Fibroblast of upper back skin (primary cell): ENCODE measurements around the gene TSPAN31.
"Not testable (repeated sequence)": the region's sequence is repeated elsewhere in the genome, so short reads cannot be mapped to it uniquely, and the experiment has no call there.

Source experiments
- DNase-seq: peaks from one replicate; pipeline ENCODE4 v3.0.0-alpha.2; 2013

The TSPAN31 gene, protein sequence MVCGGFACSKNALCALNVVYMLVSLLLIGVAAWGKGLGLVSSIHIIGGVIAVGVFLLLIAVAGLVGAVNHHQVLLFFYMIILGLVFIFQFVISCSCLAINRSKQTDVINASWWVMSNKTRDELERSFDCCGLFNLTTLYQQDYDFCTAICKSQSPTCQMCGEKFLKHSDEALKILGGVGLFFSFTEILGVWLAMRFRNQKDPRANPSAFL

DNA sequence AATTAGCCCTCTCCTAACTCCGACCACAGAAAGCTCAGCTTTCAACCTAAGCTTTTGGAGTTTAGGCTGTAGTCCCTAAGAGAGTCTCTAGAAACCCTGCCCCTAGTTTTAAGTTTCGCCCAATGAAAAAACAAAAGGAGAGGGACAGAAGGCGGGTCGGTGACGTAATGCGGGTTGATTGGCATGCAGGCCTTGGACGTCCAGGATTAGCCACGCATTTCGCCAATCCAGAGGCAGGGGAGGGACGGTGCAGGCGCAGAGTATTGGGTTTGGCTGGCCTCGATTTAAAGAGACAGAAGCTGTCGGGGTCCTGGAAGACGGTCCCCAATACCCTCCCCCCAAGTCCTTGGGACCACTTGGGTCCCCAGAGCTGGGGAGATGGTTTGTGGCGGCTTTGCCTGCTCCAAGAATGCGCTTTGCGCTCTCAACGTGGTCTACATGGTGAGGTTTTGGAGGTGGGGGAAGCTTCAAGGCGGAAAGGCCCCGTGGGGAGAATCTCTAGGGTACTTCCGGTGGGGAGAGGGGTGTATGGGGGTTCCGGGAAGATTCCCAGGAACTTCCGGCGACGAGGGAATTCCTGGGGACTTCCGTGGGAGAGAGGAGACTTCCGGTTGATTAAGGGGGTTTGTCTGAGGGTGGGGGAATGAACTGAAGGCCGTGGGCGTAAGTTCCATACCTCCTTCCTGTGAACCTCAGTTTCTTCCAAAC is at the start of gene TSPAN31:
Gene TSPAN31 (plus strand): TSS at position 263 of the 708 bp plus-strand sequence. CDS start 116 bp downstream, at position 379.
- DNase-seq, result peak; percentile 99

DNA sequence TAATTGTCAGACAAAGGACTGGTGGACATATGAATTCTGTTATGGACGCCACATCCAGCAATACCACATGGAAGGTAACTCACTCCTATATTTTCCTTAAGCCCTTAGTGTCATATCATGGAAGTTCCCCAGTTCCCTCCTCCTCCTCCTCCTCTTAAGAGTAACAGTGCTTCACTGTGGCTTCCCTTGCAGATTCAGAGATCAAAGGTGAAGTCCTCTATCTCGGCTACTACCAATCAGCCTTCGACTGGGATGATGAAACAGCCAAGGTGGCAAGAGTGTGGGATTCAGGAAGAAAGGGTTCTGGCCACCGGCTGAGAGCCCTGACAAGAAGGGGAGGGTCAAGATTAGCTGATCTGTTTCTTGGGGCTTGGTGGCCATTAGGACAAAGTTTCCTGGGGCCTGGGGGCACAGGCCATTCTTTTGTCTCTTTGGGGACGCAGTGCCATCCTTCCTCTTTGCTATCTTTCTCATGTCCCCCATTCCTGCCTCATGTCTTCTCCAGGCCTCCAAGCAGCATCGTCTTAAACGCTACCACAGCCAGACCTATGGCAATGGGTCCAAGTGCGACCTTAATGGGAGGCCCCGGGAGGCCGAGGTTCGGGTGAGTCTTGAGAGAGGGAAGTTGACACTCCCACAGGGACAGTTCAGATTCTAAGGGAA is 48.9 kb upstream of the TSPAN31 start:
- DNase-seq, result no peak

DNA sequence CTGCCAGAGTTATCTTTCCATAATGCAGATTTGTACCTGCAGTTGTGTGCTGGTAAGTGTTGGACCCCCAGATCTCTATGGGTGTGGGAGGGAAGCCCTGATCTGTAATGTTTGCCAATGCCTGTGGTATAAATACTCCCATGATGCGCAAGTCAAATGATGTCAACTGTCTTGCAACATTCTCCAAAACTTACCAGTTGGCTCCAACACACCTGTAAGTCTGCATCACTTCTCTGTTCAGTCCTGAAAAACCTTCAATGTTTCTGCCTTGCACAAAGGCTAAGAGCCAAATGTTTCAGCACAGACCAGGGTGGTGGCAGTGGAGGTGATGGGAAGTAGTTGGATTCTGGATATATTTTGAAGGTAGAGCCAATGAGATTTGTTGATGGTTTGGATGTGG is 47.8 kb upstream of the TSPAN31 start:
- no peak for DNase-seq

DNA sequence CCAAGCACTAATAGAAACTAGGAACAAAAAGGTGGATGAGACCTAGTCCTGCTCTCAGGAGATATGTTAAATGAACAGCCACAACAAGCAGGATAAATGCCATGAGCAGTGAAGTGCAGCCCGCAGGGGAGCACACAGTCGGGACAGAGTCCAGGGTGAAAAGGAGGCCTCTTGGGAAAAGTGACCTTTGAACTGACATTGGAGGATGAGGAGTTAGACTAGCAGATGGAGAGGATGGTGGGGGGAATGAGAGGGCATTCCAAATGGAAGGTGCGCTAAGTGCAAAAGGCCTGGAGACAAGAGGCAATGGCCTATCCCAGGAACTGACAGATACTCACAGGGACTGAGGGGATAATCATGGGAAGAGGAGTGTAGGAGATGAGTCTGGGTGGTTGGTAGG is 46.4 kb upstream of the TSPAN31 start:
- DNase-seq, result no peak

DNA sequence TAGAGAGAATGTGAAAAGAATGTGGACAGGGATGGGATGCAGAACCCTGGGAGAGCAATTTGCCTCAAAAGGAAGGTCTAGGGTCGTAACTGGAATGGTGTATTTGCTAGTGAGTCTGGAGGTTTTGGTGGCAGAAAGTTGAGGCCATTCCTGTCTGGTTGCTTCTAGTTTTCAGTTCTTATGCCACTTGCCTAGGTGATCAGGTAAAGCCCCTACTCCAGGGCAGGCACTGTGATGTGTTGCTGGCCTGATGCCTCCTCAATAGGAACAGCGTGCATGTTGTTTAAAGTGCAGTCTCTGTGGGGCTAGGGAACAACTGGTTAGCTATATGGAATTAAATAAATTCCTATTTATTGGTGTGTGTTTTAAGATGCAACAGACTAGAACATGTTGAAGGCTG is 44.5 kb upstream of the TSPAN31 start:
- DNase-seq, result no peak

DNA sequence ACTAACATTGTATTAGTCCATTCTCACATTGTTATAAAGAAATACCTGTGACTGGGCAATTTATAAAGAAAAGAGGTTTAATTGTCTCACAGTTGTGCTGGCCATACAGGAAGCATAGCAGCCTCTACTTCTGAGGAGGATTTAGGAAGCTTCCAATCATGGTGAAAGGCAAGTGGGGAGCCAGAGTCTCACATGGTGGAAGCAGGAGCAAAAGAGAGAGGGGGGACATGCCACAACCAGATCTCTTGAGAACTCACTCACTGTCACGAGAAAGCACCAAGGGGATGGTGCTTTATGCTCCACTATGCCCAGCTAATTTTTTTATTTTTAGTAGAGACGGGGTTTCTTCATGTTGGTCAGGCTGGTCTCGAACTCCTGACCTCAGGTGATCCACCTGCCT is 37.6 kb upstream of the TSPAN31 start:
- no peak for DNase-seq

DNA sequence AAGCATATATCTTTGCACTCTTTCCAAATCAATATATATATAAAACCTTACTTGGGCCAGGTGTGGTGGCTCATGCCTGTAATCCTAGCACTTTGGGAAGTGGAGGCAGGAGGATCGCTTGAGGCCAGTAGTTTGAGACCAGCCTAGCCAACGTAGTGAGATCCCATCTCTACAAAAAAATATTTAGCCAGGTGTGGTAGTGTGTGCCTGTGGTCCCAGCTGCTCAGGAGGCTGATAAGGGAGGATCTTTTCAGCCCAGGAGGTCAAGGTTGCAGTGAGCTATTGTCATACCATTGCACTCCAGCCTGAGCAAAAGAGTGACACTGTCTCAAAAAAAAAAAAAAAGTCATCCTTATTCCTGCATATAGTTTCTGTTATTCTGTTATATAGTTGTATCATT is 36.5 kb upstream of the TSPAN31 start:
- DNase-seq, result no peak

DNA sequence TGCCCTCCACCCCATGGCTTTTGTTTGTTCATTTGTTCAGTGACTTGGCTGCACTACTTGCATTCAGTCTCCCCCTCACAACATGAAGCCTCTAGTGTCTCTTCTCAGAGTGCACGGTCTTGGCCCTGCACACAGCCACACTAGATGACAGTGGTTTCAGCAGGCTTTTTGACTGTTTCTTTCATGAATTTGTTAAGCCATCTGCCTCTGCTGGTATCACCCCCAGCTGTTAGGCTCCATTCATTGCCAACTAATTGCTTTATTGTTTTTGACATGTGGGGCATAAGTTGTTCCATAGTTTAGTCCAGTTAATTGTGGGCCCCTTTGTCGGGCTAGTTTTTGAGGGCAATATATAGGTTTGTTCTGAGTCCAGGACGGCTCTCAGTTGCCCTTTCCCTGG is 32.1 kb upstream of the TSPAN31 start:
- DNase-seq, result no peak

DNA sequence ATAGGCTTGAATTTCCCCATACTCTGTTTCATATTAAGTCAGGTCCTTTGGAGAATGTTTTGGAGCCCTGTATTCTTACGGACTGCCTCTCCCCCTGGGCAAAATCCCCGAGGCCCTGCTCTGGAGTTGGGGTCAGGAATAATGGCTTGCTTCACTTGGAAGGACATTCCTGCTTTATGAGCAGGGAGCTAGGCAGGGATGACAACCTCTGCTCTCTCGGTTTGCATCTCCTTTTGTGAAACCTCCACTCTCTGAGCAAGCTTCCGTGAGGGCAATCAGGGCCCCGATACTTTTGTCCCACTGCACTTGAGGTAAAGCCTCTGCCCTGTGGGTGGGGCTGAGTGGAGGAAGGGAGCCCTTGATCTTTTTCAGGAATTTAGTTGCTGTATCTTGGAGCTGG is 31.6 kb upstream of the TSPAN31 start:
- DNase-seq, result no peak

DNA sequence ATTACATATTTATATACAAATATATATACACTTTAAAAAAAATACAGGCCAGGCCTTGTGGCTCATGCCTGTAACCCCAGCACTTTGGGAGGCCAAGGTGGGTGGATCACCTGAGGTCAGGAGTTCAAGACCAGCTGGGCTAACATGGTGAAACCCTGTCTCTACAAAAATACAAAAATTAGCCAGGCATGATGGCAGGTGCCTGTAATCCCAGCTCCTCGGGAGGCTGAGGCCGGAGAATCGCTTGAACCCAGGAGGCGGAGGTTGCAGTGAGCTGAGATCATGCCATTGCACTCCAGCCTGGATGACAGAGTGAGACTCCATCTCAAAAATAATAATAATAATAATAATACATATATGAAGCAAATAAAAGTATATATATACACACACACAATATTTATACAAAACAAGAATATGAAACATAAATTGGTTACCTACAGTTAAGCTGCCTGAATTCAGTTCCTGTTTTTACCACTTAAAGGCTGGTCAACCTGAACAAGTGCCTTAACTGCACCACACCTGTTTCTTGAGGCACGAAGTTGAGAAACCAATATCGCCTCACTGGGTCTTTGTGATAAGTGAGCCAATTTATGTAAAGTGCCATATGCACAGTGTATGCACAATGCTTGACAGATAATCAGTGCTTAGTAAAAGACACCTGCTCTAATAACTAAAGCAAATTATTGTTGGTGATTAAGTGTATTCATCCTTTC is 29.6 kb upstream of the TSPAN31 start:
- DNase-seq, result not testable (repeated sequence)

DNA sequence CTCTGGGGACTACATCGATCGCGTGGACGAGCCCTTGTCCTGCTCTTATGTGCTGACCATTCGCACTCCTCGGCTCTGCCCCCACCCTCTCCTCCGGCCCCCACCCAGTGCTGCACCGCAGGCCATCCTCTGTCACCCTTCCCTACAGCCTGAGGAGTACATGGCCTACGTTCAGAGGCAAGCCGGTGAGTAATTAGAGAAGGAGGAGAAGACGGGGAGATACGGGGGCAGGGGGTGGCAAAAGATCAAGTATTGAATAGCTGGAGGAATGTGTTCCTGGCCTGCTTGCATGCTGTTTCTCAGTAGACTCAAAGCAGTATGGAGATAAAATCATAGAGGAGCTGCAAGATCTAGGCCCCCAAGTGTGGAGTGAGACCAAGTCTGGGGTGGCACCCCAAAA is 29.1 kb upstream of the TSPAN31 start:
- no peak for DNase-seq

DNA sequence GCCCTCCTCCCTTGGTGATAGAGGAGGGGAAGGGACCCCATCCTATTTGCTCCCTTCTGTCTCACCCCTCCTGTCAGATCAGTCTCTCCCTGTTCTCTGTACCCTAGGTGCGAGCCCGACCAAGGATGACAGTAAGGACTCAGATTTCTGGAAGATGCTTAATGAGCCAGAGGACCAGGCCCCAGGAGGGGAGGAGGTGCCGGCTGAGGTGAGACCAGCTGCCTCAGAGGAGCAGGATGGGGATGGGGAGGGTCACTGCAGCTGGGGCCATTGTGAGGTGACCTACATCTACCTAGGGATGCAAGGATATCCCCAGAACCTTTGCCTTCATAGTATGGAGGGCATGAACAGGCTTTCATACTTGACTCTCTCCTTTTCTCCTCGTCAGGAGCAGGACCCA is 28.5 kb upstream of the TSPAN31 start:
- DNase-seq, result no peak

DNA sequence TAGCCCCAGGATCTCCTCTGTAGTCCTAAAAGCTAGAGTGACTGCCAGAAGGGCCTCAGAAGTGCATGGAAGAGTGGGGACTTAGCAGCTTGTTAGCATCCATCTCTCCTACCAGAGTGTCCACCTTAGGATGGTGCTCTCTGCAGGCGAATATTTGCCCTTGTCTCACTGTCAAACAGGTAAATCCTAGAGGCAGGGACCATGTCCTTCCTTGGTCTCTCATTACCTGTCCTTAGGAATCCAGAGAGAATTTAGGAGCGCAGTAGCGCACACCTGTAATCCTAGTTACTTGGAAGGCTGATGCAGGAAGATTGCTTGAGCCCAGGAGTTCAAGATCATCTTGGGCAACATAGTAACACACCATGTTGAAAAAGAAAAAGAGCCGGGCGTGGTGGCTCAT is 27.7 kb upstream of the TSPAN31 start:
- DNase-seq, result no peak

DNA sequence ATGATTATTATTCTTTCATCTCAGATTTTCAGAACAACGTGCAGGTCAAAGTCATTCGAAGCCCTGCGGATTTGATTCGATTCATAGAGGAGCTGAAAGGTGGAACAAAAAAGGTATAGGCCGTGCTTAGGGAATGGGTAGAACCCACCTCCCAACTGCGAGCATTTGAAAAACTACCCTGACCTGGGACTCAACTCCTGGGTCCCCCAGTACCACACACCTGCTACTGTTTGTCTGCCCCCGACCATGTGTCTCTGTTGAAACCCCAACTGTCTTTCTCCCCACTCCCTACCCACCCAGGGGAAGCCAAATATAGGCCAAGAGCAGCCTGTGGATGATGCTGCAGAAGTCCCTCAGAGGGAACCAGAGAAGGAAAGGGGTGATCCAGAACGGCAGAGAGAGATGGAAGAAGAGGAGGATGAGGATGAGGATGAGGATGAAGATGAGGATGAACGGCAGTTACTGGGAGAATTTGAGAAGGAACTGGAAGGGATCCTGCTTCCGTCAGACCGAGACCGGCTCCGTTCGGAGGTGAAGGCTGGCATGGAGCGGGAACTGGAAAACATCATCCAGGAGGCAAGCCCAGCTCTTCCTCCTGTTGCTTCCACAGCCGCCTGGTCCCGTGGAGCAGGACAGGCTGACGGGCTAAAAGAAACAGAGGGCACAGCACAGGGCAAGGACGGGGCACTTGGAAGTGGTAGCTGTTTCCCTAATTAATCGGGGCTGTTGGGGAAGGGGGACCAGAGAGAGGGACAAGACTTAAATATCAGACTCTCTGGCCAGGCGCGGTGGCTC is 26.8 kb upstream of the TSPAN31 start:
- DNase-seq, result no peak

DNA sequence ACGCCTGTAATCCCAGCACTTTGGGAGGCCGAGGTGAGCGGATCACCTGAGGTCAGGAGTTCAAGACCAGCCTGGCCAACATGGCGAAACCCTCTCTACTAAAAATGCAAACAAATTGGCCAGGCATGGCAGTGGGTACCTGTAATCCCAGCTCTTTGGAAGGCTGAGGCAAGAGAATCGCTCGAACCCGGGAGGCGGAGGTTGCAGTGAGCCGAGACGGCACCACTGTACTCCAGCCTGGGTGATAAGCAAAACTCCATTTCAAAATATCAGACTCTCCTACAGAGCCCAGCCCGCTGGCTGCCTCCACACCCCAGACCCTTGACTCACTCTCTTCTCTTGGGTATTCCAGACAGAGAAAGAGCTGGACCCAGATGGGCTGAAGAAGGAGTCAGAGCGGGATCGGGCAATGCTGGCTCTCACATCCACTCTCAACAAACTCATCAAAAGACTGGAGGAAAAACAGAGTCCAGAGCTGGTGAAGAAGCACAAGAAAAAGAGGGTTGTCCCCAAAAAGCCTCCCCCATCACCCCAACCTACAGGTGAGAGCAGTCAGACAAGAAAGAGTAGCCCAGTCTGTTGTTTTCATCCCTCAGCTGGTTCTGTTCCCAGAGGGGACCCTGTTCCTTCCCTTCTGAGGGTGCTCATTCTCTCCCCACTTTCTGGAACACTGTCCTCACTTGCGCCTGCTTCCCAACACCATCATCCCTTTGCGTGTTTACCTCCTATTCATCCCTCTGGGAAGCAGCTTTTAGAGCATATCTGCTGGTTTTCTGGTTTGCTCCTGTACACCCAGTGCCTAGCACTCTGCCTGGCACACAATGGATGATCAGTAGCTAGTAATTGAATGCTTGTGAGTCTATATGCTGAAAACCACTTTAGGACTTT is 26.0 kb upstream of the TSPAN31 start:
- DNase-seq, result no peak

DNA sequence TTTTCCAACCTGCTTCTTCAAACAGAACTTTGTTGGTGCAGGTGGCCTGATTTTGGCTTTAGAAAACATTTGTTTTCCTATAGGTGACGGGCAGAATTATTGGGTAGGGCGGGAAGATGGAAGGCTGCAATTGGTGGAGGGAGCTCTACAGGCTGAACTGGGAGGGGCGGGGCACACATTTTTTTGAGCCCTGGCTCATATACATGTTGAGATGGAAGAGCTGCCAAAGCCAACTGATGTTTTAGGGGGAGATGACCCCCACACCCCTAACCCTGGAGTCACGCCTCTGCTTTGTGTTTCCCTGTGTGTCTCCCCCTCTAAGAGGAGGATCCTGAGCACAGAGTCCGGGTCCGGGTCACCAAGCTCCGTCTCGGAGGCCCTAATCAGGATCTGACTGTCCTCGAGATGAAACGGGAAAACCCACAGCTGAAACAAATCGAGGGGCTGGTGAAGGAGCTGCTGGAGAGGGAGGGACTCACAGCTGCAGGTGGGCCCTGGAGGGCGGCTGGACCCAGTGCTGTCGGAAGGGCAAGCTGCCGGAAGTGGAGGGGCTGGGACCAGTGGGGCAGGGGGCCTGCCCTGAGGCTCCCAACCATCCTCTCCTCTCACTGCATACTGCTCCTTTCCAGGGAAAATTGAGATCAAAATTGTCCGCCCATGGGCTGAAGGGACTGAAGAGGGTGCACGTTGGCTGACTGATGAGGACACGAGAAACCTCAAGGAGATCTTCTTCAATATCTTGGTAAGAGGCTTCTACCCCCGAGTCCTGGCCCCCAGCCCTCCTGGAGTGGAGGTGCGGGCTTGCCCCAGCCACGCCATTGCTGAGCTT is 24.8 kb upstream of the TSPAN31 start:
- no peak for DNase-seq

DNA sequence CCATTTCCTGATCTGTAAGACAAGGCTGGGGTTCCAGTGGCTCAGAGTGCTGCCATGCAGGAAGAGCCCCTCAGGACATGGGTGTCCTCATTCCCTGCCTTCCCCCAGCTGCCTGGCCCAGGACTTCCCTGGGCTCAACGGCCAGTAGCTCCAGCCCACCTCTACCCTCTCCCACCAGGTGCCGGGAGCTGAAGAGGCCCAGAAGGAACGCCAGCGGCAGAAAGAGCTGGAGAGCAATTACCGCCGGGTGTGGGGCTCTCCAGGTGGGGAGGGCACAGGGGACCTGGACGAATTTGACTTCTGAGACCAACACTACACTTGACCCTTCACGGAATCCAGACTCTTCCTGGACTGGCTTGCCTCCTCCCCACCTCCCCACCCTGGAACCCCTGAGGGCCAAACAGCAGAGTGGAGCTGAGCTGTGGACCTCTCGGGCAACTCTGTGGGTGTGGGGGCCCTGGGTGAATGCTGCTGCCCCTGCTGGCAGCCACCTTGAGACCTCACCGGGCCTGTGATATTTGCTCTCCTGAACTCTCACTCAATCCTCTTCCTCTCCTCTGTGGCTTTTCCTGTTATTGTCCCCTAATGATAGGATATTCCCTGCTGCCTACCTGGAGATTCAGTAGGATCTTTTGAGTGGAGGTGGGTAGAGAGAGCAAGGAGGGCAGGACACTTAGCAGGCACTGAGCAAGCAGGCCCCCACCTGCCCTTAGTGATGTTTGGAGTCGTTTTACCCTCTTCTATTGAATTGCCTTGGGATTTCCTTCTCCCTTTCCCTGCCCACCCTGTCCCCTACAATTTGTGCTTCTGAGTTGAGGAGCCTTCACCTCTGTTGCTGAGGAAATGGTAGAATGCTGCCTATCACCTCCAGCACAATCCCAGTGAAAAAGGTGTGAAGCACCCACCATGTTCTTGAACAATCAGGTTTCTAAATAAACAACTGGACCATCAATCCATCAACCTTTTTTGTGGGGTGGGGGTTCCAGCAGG is 23.9 kb upstream of the TSPAN31 start:
- no peak for DNase-seq

DNA sequence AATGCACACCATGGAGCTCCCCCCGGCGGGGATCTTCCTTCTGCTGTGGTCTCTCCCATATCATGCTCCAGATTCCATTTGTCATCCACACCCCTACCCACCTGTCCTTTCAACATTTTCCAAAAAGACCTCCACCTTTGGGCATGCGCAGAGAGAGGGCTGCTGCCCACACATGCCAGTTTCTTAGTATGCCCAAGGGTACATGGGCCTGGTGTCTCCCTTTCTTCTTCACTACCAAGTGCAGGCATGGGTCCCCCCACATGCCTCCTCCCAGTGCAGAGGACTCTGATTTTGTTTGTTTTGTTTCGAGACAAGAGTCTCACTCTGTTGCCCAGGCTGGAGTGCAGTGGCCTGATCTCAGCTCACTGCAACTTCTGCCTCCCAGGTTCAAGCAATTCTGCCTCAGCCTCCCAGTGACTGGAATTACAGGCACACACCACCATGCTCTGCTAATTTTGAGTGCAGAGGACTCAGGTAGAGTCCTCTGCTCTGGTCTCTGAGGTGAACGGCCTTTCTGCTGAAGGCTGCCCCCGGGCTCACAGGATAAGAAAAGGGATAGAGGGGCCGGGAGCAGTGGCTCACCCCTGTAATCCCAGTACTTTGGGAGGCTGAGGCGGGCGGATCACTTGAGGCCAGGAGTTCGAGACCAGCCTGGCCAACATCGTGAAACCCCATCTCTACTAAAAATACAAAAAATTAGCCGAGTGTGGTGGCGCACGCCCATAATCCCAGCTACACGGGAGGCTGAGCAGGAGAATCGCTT is 22.8 kb upstream of the TSPAN31 start:
- DNase-seq, result not testable (repeated sequence)
